Fibroblast of skin of abdomen (primary cell): ENCODE data around the gene VASH1.

Experiments
- DNase-seq: peaks from one replicate; pipeline ENCODE4 v3.0.0-alpha.2; 2013

VASH1 gene

GRCh38 chr14:76772300-76773187, 11.3 kb downstream of the VASH1 start:
- DNase-seq = peak; percentile 48

GRCh38 chr14:76773188-76773885, 12.1 kb downstream of the VASH1 start:
- peak; percentile 79 for DNase-seq

DNA sequence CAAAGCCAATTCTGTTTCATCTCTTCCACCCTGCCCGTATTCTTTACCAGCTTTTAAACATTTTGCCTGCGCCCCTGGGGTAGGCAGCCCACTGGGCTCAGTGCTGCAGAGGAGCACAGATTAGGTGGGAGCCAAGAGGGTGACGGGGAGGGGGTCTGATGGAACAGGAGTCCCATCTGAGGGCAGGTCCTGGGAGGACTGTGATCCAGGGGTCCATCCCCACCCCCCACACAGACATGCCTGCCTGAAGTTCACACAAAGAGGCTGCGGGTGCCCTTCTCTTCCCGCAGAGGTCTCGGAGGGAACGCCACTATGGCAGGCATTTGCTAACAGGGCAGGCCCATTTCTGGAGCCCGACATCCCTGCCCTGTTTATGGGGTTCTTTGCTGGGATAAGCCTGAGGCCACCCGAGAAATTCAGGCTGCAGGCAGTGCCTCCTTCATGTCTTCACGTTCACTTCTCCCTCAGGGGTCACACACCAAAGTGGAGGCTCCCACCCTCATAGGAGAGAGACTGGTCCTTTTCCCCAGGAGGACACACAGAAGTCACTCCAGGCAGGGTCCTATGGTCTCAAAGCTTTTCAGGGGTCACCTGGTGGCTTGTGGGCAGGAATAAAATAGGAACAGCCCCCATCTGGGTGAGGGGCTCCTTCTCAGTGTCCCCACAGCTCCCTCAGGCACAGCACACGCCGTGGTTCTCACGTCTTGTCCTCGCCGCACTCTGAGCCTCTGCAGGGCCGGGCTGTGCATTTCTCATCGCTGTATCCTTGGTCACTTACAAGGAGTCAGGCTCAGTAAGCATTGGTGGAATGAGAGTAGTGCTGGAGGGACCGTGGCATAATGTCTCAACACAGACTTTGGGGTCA, 12.9 kb downstream of the VASH1 start:
- no peak for DNase-seq

DNA sequence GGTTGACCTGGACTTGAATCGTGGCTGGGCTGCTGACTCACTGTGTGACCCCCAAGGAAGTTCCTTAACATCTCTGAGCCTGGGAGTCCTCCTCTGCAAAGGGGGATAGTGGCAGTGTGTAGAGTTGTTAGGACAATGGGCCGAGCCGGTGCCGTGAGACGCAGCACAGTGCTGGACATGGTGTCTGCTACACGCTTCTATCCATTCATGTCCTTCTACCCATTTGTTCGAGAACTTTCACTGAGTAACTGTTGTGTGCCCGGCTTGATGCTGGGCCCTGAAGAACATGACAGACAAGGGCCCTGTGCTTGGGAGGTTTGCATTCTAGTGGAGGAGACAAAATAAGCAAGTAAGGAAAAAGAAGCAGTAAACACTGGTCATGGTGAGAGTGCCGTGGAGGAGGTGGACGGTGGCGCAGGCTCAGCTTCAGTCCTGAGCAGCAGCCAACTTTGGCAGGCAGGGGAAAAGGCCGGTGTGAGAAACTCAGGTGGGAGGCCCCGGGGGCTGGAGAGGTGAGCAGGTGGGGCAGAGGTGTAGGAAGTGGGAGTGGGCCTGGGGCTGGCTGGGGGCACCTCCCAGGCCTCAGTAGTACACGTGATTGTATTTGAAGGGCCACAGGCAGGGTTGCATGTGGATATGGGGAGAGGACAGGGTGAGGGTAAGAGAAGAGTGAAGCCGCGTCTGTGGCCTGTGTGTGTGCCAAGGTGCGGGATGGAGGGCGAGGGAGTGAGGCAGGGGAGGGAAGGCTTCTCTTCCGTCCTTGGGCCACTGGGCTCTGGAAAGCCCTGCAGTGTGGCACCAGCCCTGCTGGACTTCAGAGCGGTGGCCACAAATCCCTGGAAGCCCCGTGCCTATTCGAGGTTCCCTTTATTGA, 13.8 kb downstream of the VASH1 start:
- no peak for DNase-seq

- no peak for DNase-seq
Observed at GRCh38 chr14:76775695-76776427, 14.6 kb downstream of the VASH1 start.

DNA sequence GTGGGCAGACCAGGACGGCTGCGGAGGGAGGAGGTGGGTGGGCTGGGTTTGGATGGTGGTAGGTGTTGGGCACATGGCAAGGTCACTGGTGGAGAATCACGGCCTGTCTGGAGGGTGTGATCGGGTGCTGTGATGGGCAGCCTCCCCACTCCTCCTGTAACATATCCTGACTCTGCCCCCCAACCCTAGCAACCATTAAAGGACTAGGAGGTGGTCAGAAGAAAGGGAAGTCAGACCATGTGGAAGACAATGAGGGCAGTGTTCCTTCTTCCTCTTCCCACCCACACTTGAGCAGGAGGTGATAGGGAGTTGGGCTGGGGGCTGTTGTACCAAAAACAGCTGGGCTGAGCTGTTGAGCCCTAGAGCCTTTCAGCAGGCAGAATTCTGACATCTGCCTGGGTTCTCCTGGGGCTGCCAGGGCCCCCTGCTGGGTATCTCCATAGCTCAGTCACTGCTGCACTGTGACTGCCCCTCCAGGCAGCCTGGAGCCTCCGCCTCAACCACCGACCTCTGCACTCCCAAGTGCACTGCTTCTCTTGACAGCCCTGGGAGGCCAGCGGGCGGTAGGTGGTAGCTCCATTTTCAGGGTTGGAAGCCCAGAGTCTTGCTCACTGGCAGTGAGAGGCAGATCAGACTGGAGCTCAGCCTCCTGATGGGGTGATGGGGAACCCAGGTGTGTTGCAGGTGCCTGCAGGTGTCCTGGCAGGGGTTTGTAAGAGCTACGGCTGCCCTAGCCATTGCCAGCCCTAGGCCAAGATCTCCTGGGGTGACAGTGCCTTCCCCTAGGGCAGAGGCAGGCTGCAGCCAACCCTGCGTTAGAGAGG, 15.4 kb downstream of the VASH1 start:
- DNase-seq = no peak

GRCh38 chr14:76777721-76778120, 16.5 kb downstream of the VASH1 start:
- DNase-seq = no peak

GRCh38 chr14:76778546-76779215, 17.4 kb downstream of the VASH1 start:
- no peak for DNase-seq

DNA sequence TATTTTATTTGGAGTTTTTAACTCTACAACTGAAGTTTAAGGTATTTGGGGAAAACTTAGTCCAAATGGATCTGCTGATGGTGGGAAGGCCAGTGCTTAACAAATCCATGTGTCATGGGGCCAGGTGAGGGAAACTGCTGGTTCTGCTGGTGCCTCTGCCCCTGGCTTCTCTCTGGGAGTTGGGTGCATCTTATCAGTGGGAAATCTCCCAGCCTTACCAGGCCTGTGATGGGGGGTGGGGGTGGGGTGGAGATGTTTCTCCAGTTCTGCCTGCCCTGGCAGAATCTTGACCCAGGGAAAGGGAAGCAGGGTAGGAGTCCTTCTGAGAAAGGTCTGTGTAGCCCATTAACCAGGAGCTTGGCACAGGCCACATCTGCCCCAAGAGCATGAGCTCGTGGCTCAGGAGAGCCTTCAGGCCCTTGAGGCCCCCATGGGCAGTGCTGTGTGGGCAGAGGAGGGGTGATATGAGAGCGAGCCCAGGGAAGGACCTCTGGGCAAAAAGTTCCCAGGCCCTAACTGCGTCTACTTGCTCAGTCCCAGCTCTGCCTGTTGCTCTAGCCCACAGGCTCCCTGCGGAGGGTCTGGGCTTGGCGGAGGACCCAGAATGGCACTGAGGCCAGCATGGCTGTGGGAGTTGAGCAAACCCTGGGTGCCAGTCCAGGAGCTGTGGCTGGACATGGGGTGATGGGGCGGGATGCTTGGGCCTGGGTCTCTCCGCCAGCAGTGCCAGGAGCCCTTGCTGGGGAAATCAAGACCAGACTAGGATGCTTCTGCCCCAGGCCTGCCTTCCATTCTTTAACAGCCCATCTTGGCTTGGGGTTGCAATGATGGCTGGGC, 18.2 kb downstream of the VASH1 start:
- no peak for DNase-seq

- no peak for DNase-seq
Observed at GRCh38 chr14:76780058-76780345, 18.7 kb downstream of the VASH1 start.

DNA sequence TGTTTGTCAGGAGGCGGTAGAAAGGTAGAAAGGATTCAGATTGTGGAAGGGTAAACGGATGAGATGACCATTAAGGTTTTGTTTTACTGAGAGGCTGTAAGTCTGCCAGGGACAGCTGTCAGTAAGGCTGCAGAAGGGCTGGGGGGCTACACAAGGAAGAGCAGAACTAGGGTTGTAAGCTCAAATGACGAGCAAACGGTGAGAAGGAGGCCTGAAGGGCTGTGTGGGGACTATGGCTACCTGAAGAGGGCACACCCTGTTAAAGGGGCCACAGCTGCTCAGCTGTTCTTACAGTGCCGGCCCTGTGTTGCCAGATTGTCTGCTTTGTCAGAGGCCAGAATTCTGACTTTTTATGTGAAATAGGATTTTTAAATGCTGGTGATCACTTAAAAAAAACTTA, 19.1 kb downstream of the VASH1 start:
- DNase-seq = no peak

DNA sequence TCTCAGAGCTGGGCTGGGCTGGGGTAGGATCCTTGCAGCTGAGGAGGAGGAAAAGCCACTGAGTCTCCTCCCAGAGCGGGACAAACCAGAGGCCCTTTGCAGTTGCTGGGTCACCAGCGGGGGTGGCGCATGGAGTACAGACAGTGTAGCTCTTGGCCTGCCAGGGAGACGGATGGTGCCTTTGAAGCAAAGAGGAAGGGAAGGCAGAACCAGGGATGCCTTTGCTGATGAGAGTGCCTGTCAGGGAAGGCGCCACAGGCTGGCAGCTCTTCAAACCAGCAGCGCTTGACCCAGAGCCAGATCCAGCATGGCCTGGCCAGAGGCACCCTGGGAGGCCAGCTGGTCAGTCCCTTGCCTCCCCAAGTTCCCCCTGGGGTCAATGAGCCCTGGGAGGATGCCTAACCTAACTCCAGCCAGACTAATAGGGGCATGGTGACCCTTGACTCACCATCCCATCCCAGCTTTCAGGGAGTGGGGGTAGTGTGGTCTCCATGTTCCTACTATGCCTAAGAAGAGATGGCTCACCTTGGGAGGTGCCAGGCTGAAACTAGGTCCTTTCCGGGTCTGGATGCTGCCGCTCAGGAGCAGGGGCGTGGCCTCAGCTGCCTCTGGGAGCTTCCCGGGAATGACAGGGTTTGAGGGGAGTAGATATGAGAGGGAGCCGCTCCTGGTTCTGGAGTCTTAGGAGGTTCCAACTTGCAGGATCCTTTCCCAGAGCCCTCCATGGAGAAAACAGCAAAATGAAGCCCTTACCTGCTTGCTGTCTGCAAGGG, 19.8 kb downstream of the VASH1 start:
- no peak for DNase-seq

DNA sequence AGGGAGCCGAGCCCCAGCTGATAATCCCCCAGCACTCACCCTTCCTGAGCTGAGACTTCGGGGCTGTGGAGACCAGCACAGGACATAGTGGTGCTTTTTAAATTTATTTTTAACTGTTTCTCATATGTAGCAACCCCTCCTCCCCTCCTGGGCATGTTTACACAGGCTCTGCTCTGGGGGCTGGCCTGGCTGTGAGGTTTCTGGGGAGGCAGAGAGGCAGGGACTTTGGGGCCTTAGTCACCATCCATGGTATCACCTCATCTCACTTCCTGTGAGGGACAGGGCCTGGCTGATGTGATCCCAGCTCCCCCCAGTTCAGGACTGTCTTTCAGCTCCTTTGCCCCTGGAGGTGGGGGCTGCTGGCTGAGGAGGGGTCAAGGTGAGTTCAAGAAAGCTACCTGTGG, 20.4 kb downstream of the VASH1 start:
- DNase-seq = no peak

GRCh38 chr14:76782115-76782884, 21.0 kb downstream of the VASH1 start:
- no peak for DNase-seq

GRCh38 chr14:76782885-76783566, 21.8 kb downstream of the VASH1 start:
- DNase-seq = no peak

GRCh38 chr14:76784266-76784874, 23.1 kb downstream of the VASH1 start:
- DNase-seq = no peak
